B cell (primary cell): ENCODE measurements around the gene ITPRIPL2. TPM values are rescaled to one million over a fixed set of nuclear protein-coding genes. Genes with fewer than 3 reads are reported as not detected.

Experiments
- ATAC-seq: fragments of 200-7000 bp; cut with Tn5 transposase; one replicate; pipeline ENCODE4 v1.10.0; 2021; ENCODE audit warnings: low read depth, mild to moderate bottlenecking, moderate number of reproducible peaks, moderate library complexity
- CTCF ChIA-PET: fragments of 350-600 bp; sonication (Branson Sonifier 250); formaldehyde crosslinking; loops from one replicate; lab custom pipeline; 2021; ENCODE audit warnings: antibody characterized with exemption, inconsistent platforms; lab: Charles Lee
- POLR2A ChIA-PET: fragments of 350-600 bp; sonication (Branson Sonifier 250); formaldehyde crosslinking; loops from one replicate; lab custom pipeline; 2021; ENCODE audit warnings: antibody characterized with exemption; lab: Charles Lee
- DNase-seq: peaks from one replicate; pipeline ENCODE4 v3.0.0; 2013
- H2AFZ ChIP-seq: 2 replicates; pipeline ENCODE4 v1.6.1; 2012; ENCODE audit warnings: mild to moderate bottlenecking, low read depth, low read length; ENCODE audit not compliant: insufficient read depth, poor library complexity, severe bottlenecking
- H3K27ac ChIP-seq, 2 donors: 1 replicate in 1 of 2; 2 replicates in 1 of 2; pipeline ENCODE4 v1.5.1; 2012 to 2013; ENCODE audit warnings: low read length in 2 of 2, mild to moderate bottlenecking in 2 of 2, moderate library complexity in 1 of 2
- H3K27me3 ChIP-seq, 4 experiments: fragments of 200-600 bp in 1 of 4; sonication (generic) in 1 of 4; replicated peaks in 1 of 4; 1 replicate in 2 of 4; 2 replicates in 2 of 4; pipeline versions ENCODE4 v1.6.1 to v1.7.0; 2013 to 2016; ENCODE audit warnings: low read length in 3 of 4, mild to moderate bottlenecking in 2 of 4, mixed read lengths in 1 of 4, moderate library complexity in 1 of 4; ENCODE audit not compliant: insufficient read depth in 4 of 4, control insufficient read depth in 3 of 4; ENCODE audit errors: control extremely low read depth in 1 of 4
- H3K36me3 ChIP-seq, 2 experiments: replicated peaks in 1 of 2; 1 replicate in 1 of 2; 2 replicates in 1 of 2; pipeline versions ENCODE4 v1.6.1 to v1.7.1; 2013; ENCODE audit warnings: low read length in 1 of 2; ENCODE audit not compliant: insufficient read depth in 2 of 2, control insufficient read depth in 1 of 2; ENCODE audit errors: control extremely low read depth in 1 of 2, extremely low read depth in 1 of 2
- H3K4me1 ChIP-seq, 2 donors: fragments of 200-600 bp in 1 of 2; sonication (generic) in 1 of 2; 1 replicate in 1 of 2; 2 replicates in 1 of 2; pipeline versions ENCODE4 v1.5.1 to v1.6.1; 2013 to 2017; ENCODE audit warnings: low read length in 2 of 2; ENCODE audit not compliant: control insufficient read depth in 2 of 2, insufficient read depth in 2 of 2
- H3K4me2 ChIP-seq: replicated peaks from 2 replicates; pipeline ENCODE3; 2012; ENCODE audit warnings: mild to moderate bottlenecking, low read depth, low read length; ENCODE audit not compliant: poor library complexity, severe bottlenecking
- H3K4me3 ChIP-seq, 5 experiments: fragments of 200-600 bp in 1 of 5; sonication (generic) in 1 of 5; 1 replicate in 3 of 5; 2 replicates in 2 of 5; pipeline versions ENCODE4 v1.5.1 to v1.7.0; 2011 to 2016; ENCODE audit warnings: low read length in 4 of 5, mild to moderate bottlenecking in 4 of 5, low read depth in 2 of 5, control low read depth in 1 of 5, moderate library complexity in 1 of 5; ENCODE audit not compliant: insufficient read depth in 1 of 5; ENCODE audit errors: control extremely low read depth in 1 of 5, extremely low read depth in 1 of 5
- H3K79me2 ChIP-seq: fragments of 200-600 bp; sonication (generic); one replicate; pipeline ENCODE4 v1.6.0; 2016; ENCODE audit warnings: low read length; ENCODE audit not compliant: control insufficient read depth, insufficient read depth
- H3K9ac ChIP-seq: fragments of 200-600 bp; sonication (generic); 2 replicates; pipeline ENCODE4 v1.6.1; 2017; ENCODE audit warnings: mild to moderate bottlenecking, low read length, moderate library complexity
- H3K9me3 ChIP-seq, 3 donors: one replicate each; pipeline versions ENCODE4 v1.6.1 to v1.7.1; 2013; ENCODE audit warnings: low read length in 2 of 3; ENCODE audit not compliant: control insufficient read depth in 2 of 3, insufficient read depth in 1 of 3; ENCODE audit errors: control extremely low read depth in 1 of 3
- H4K20me1 ChIP-seq: 2 replicates; pipeline ENCODE4 v1.6.0; 2012; ENCODE audit warnings: mild to moderate bottlenecking, low read length; ENCODE audit not compliant: insufficient read depth, control insufficient read depth, poor library complexity, severe bottlenecking
- H3K27ac Mint-ChIP-seq: one replicate; pipeline ENCODE4 v1.8.0; 2021; ENCODE audit warnings: mixed read lengths
- H3K27me3 Mint-ChIP-seq: one replicate; pipeline ENCODE4 v1.8.0; 2021; ENCODE audit warnings: mixed read lengths
- H3K4me1 Mint-ChIP-seq: one replicate; pipeline ENCODE4 v1.8.0; 2021; ENCODE audit warnings: mixed read lengths
- H3K4me3 Mint-ChIP-seq: one replicate; pipeline ENCODE4 v1.8.0; 2021; ENCODE audit warnings: mixed read lengths
- H3K9me3 Mint-ChIP-seq: one replicate; pipeline ENCODE4 v1.8.0; 2022; ENCODE audit warnings: mixed read lengths; ENCODE audit not compliant: insufficient read depth
- EZH2 ChIP-seq: IDR thresholded peaks from 2 replicates; pipeline ENCODE4 v1.6.1; 2012; ENCODE audit warnings: borderline replicate concordance, low read depth, mild to moderate bottlenecking, moderate library complexity, low read length; ENCODE audit not compliant: insufficient read depth, poor library complexity, severe bottlenecking
- WGBS: methylation state at CpG from one replicate; pipeline ENCODE4 v1.1.5; 2013; ENCODE audit warnings: missing lambda C conversion rate; ENCODE audit not compliant: insufficient coverage; 5-methylcytosine and 5-hydroxymethylcytosine counted together
- intact Hi-C: fragments of 100-400 bp; cut with micrococcal nuclease; formaldehyde crosslinking; loops from one replicate; pipeline ENCODE4 v1.10.0; 2022
- polyA plus RNA-seq: library from polyadenylated mRNA; depleted of rRNA; stranded (reverse); fragments of >200 nt; gene quantifications from 2 replicates; pipeline ENCODE4 v1.2.3, GENCODE V29; 2012
- total RNA-seq, 2 donors: library from RNA; stranded (reverse); fragments of 120-200 nt in 1 of 2; gene quantifications; 1 replicate in 1 of 2; 2 replicates in 1 of 2; pipeline versions ENCODE4 v1.2.3 to v1.2.4, GENCODE V29; 2013 to 2022
- TF ChIP-seq, protein P1 (sequence below): fragments of 200-600 bp; IDR thresholded peaks from one replicate; pipeline ENCODE4 v1.8.0; 2022; ENCODE audit warnings: antibody characterized with exemption, mild to moderate bottlenecking

ITPRIPL2 gene
- total and polyA plus RNA-seq, 2 donors (not counting 1 experiment from before 2014, with no cell fraction given): 1.1 to 15.4 TPM

DNA sequence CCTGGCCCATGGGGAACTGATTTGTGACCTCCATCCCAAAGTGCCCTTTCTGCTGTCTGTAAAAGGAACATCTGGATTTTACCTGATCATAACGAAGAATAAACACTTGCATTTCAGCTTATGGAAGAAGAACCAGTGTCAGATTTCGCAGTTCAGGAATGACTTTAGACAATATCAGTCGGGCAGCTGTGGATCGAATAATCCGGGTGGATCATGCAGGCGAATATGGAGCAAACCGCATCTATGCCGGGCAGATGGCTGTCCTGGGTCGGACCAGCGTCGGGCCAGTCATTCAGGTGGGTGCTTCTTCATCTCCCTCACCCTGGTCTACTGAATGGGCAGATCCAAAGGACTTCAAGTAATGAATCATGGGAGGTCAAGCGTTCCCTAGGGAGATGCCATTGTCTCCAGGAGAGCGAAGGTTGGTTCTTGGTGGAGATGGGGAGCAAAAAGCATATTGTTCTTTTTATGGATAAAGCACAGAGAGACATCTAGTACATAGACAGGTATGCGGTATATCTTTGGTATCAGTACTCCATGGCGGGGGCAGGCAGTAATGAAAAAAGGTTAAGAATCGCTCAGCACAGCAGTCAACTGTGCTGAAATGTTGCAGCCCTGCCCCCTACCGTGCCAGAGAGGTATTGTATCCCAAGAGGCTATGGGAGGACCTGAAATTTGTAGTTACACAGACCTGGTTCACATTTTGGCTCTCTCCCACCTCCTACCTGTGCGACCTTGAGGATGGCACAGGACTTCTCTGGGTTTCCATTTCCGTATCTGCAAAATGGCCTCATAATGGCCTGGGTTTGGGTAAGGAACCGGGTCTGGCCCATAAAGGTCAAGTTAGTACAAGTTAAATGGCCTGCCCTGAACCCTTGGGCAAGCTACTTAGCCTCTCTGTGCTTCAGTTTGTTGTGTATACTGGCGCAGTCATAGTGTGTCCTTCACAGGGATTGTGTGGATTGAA, 41.7 kb upstream of the ITPRIPL2 start:
- H3K9ac ChIP-seq: no peak overlapping the region
- no peaks in the 10 kb centered on the region for H3K27me3 ChIP-seq
- CTCF ChIA-PET: interaction anchor here (1.1 kb wide), 1 partner anchor 835 kb away, joined by 4 read pairs; no protein-coding TSS in a partner anchor
- H3K9me3 Mint-ChIP-seq: no peaks in the 10 kb centered on the region
- intact Hi-C loops: no loop called here
- POLR2A ChIA-PET: no interaction called here
- H3K4me2 ChIP-seq: no peak overlapping the region
- H3K4me1 Mint-ChIP-seq: peaks cover 12% of the 10 kb centered on the region
- DNase-seq (peak; percentile 65), ATAC-seq (no peak)
- no peak overlapping the region for H3K27ac Mint-ChIP-seq
- H3K4me1 ChIP-seq: peaks cover 8 to 10% of the 10 kb centered on the region in 2 donors
- H3K36me3 ChIP-seq: peaks cover 1 to 17% of the 10 kb centered on the region in 2 experiments
- 83% methylated on average over 16 of the region's 21 CpGs for WGBS
- TF ChIP-seq, protein P1, sequence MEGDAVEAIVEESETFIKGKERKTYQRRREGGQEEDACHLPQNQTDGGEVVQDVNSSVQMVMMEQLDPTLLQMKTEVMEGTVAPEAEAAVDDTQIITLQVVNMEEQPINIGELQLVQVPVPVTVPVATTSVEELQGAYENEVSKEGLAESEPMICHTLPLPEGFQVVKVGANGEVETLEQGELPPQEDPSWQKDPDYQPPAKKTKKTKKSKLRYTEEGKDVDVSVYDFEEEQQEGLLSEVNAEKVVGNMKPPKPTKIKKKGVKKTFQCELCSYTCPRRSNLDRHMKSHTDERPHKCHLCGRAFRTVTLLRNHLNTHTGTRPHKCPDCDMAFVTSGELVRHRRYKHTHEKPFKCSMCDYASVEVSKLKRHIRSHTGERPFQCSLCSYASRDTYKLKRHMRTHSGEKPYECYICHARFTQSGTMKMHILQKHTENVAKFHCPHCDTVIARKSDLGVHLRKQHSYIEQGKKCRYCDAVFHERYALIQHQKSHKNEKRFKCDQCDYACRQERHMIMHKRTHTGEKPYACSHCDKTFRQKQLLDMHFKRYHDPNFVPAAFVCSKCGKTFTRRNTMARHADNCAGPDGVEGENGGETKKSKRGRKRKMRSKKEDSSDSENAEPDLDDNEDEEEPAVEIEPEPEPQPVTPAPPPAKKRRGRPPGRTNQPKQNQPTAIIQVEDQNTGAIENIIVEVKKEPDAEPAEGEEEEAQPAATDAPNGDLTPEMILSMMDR: peak; percentile 70
- TF ChIP-seq EZH2: no peak
- peaks cover 4% of the 10 kb centered on the region for H3K79me2 ChIP-seq
- H2AFZ ChIP-seq: no peak overlapping the region
- no peaks in the 10 kb centered on the region for H4K20me1 ChIP-seq
- H3K4me3 Mint-ChIP-seq: no peak overlapping the region
- no peaks in the 10 kb centered on the region for H3K27me3 Mint-ChIP-seq
- no peaks in the 10 kb centered on the region for H3K9me3 ChIP-seq
- H3K27ac ChIP-seq: no peak overlapping the region
- H3K4me3 ChIP-seq: no peak overlapping the region

DNA sequence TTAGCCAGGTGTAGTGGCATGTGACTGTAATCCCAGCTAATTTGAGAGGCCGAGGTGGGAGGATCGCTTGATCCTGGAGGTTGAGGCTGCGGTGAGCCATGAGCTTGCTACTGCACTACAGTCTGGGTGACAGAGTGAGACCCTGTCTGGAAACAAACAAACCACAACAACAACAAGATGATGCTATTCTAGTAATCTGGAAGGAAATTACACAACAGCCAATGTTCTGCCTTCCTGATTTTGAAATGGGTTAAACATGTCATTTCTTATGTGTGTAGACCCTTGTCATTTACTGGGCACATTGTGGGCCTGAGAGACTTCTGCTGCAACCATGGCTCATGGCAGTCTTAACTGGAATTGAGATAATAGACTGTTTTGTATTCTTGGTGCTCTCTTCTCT, 40.4 kb upstream of the ITPRIPL2 start:
- TF ChIP-seq, protein P1: no peak
- no peak for TF ChIP-seq EZH2
- H3K27me3 Mint-ChIP-seq: no peaks in the 10 kb centered on the region

More for the DNA sequence above, 40.4 kb upstream of the ITPRIPL2 start:
- Histone ChIP-seq H3K27me3 (no peaks in the 10 kb centered on the region), H3K4me1 (peaks cover 4 to 6% of the 10 kb centered on the region in 2 donors), H3K9me3 (no peaks in the 10 kb centered on the region), H2AFZ (no peak overlapping the region), H4K20me1 (no peaks in the 10 kb centered on the region), H3K4me3 (no peak overlapping the region), H3K79me2 (peaks cover 4% of the 10 kb centered on the region), H3K9ac (no peak overlapping the region), H3K36me3 (peaks cover 3 to 23% of the 10 kb centered on the region in 2 experiments), H3K4me2 (no peak overlapping the region), H3K27ac (no peak overlapping the region)
- 100% methylated on average over 2 of the region's 3 CpGs for WGBS
- peaks cover 3% of the 10 kb centered on the region for H3K4me1 Mint-ChIP-seq
- intact Hi-C loops: no loop called here
- no peaks in the 10 kb centered on the region for H3K9me3 Mint-ChIP-seq
- H3K27ac Mint-ChIP-seq: no peak overlapping the region
- no peak for ATAC-seq
- ChIA-PET CTCF (no interaction called here), POLR2A (no interaction called here)
- no peak for DNase-seq
- no peak overlapping the region for H3K4me3 Mint-ChIP-seq
